T-helper 17 cell (primary cell): Measurements from ENCODE around the gene PARD6A. TPM values are rescaled to one million over a fixed set of nuclear protein-coding genes. Genes with fewer than 3 reads are reported as not detected.

ENCODE experiments used
- ATAC-seq: fragments of 150-1000 bp; cut with Tn5 transposase; 2 replicates; pipeline ENCODE4 v1.10.0; 2021; ENCODE audit warnings: mild to moderate bottlenecking, moderate library complexity
- DNase-seq, 3 donors: peaks; one replicate each; pipeline versions ENCODE4 v3.0.0 to v3.0.0-alpha.2; 2020 to 2021
- H3K9me3 ChIP-seq: one replicate; pipeline ENCODE4 v1.7.0; 2013; ENCODE audit warnings: low read length, mild to moderate bottlenecking; ENCODE audit not compliant: control insufficient read depth, poor library complexity, severe bottlenecking
- H3K27ac Mint-ChIP-seq: one replicate; pipeline ENCODE4 v1.8.0; 2022; ENCODE audit warnings: mild to moderate bottlenecking, moderate library complexity, mixed read lengths
- H3K27me3 Mint-ChIP-seq: one replicate; pipeline ENCODE4 v1.8.0; 2022; ENCODE audit warnings: mixed read lengths
- H3K36me3 Mint-ChIP-seq: one replicate; pipeline ENCODE4 v1.8.0; 2022; ENCODE audit warnings: low read depth, mixed read lengths
- H3K4me1 Mint-ChIP-seq: one replicate; pipeline ENCODE4 v1.8.0; 2022; ENCODE audit warnings: mild to moderate bottlenecking, mixed read lengths
- H3K4me3 Mint-ChIP-seq: one replicate; pipeline ENCODE4 v1.8.0; 2022; ENCODE audit warnings: mild to moderate bottlenecking, moderate library complexity, mixed read lengths
- total RNA-seq, 4 donors: library from RNA in 2 of 4; stranded (reverse) in 2 of 4; gene quantifications; one replicate each; pipeline ENCODE4 v1.2.3 and lab custom pipeline; 2022 to 2026

The PARD6A gene
- total RNA-seq, 2 donors from 2014 or later = 6.3 to 7.9 TPM

- no peak overlapping the region for H3K27ac Mint-ChIP-seq
Observed at GRCh38 chr16:67648764-67649407, 11.9 kb upstream of the PARD6A start.

GRCh38 chr16:67649494-67649931 is 11.2 kb upstream of the PARD6A start:
- Mint-ChIP-seq H3K36me3 (peaks cover 8% of the 10 kb centered on the region), H3K27me3 (no peaks in the 10 kb centered on the region)
- no peak for DNase-seq

More at GRCh38 chr16:67648764-67649407, 11.9 kb upstream of the PARD6A start:
- H3K9me3 ChIP-seq = no peaks in the 10 kb centered on the region
- Mint-ChIP-seq H3K36me3 (peaks cover 8% of the 10 kb centered on the region), H3K4me1 (peaks cover 20% of the 10 kb centered on the region), H3K27me3 (no peaks in the 10 kb centered on the region), H3K4me3 (no peak overlapping the region)
- DNase-seq (no peak), ATAC-seq (no peak)

GRCh38 chr16:67650023-67650422 is 10.7 kb upstream of the PARD6A start:
- no peak overlapping the region for H3K4me3 Mint-ChIP-seq
- no peak for DNase-seq
- H3K36me3 Mint-ChIP-seq = peaks cover 8% of the 10 kb centered on the region
- peak overlapping the region; percentile 91 for H3K27ac Mint-ChIP-seq
- H3K9me3 ChIP-seq = no peaks in the 10 kb centered on the region
- peaks cover 16% of the 10 kb centered on the region for H3K4me1 Mint-ChIP-seq
- ATAC-seq = no peak
- no peaks in the 10 kb centered on the region for H3K27me3 Mint-ChIP-seq

More at GRCh38 chr16:67649494-67649931, 11.2 kb upstream of the PARD6A start:
- Mint-ChIP-seq H3K27ac (no peak overlapping the region), H3K4me3 (no peak overlapping the region), H3K4me1 (peaks cover 18% of the 10 kb centered on the region)
- no peaks in the 10 kb centered on the region for H3K9me3 ChIP-seq
- ATAC-seq = no peak

GRCh38 chr16:67651039-67651438 is 9.7 kb upstream of the PARD6A start:
- Mint-ChIP-seq H3K27ac (peak overlapping the region; percentile 91), H3K4me1 (peaks cover 18% of the 10 kb centered on the region), H3K27me3 (no peaks in the 10 kb centered on the region), H3K36me3 (peaks cover 13% of the 10 kb centered on the region), H3K4me3 (no peak overlapping the region)
- H3K9me3 ChIP-seq = no peaks in the 10 kb centered on the region
- DNase-seq (no peak), ATAC-seq (no peak)

GRCh38 chr16:67651847-67652246 is 8.9 kb upstream of the PARD6A start:
- peak overlapping the region; percentile 91 for H3K27ac Mint-ChIP-seq
- ATAC-seq (no peak), DNase-seq (no peak)
- H3K4me3 Mint-ChIP-seq = no peak overlapping the region
- H3K36me3 Mint-ChIP-seq = peaks cover 13% of the 10 kb centered on the region
- no peaks in the 10 kb centered on the region for H3K9me3 ChIP-seq
- H3K27me3 Mint-ChIP-seq = no peaks in the 10 kb centered on the region
- peaks cover 16% of the 10 kb centered on the region for H3K4me1 Mint-ChIP-seq

- Mint-ChIP-seq H3K4me3 (no peak overlapping the region), H3K36me3 (peaks cover 13% of the 10 kb centered on the region), H3K27me3 (no peaks in the 10 kb centered on the region), H3K27ac (no peak overlapping the region), H3K4me1 (peaks cover 16% of the 10 kb centered on the region)
- ATAC-seq (no peak), DNase-seq (no peak)
- H3K9me3 ChIP-seq = no peaks in the 10 kb centered on the region
Observed at GRCh38 chr16:67652578-67653127, 8.1 kb upstream of the PARD6A start.

- Mint-ChIP-seq H3K4me3 (no peak overlapping the region), H3K4me1 (peaks cover 16% of the 10 kb centered on the region), H3K27me3 (no peaks in the 10 kb centered on the region), H3K27ac (no peak overlapping the region), H3K36me3 (peaks cover 13% of the 10 kb centered on the region)
- ATAC-seq (no peak), DNase-seq (no peak)
- no peaks in the 10 kb centered on the region for H3K9me3 ChIP-seq
Observed at GRCh38 chr16:67653128-67653788, 7.5 kb upstream of the PARD6A start.

GRCh38 chr16:67653789-67654402 is 6.9 kb upstream of the PARD6A start:
- no peak overlapping the region for H3K4me3 Mint-ChIP-seq
- peaks cover 13% of the 10 kb centered on the region for H3K36me3 Mint-ChIP-seq
- no peak for DNase-seq

GRCh38 chr16:67654403-67654911 is 6.3 kb upstream of the PARD6A start:
- no peaks in the 10 kb centered on the region for H3K9me3 ChIP-seq
- no peak for ATAC-seq
- DNase-seq = no peak
- no peak overlapping the region for H3K27ac Mint-ChIP-seq
- no peaks in the 10 kb centered on the region for H3K27me3 Mint-ChIP-seq
- peaks cover 13% of the 10 kb centered on the region for H3K36me3 Mint-ChIP-seq
- H3K4me3 Mint-ChIP-seq = no peak overlapping the region
- H3K4me1 Mint-ChIP-seq = peaks cover 21% of the 10 kb centered on the region

More at GRCh38 chr16:67653789-67654402, 6.9 kb upstream of the PARD6A start:
- no peaks in the 10 kb centered on the region for H3K9me3 ChIP-seq
- no peak for ATAC-seq
- peaks cover 16% of the 10 kb centered on the region for H3K4me1 Mint-ChIP-seq
- H3K27me3 Mint-ChIP-seq = no peaks in the 10 kb centered on the region
- no peak overlapping the region for H3K27ac Mint-ChIP-seq

GRCh38 chr16:67655363-67655762 is 5.4 kb upstream of the PARD6A start:
- peak overlapping the region; percentile 49 for H3K27ac Mint-ChIP-seq
- no peaks in the 10 kb centered on the region for H3K27me3 Mint-ChIP-seq
- no peak for ATAC-seq
- H3K9me3 ChIP-seq = no peaks in the 10 kb centered on the region
- no peak for DNase-seq
- no peak overlapping the region for H3K4me3 Mint-ChIP-seq
- peaks cover 10% of the 10 kb centered on the region for H3K36me3 Mint-ChIP-seq
- H3K4me1 Mint-ChIP-seq = peaks cover 18% of the 10 kb centered on the region

GRCh38 chr16:67656344-67657016 is 4.3 kb upstream of the PARD6A start:
- H3K9me3 ChIP-seq = no peaks in the 10 kb centered on the region
- no peak overlapping the region for H3K4me3 Mint-ChIP-seq
- ATAC-seq = no peak
- H3K36me3 Mint-ChIP-seq = peaks cover 5% of the 10 kb centered on the region
- H3K27me3 Mint-ChIP-seq = no peaks in the 10 kb centered on the region
- DNase-seq = no peak
- H3K4me1 Mint-ChIP-seq = peaks cover 18% of the 10 kb centered on the region
- no peak overlapping the region for H3K27ac Mint-ChIP-seq

- H3K9me3 ChIP-seq = no peaks in the 10 kb centered on the region
- H3K27ac Mint-ChIP-seq = no peak overlapping the region
- no peak for DNase-seq
- ATAC-seq = no peak
- H3K36me3 Mint-ChIP-seq = peaks cover 5% of the 10 kb centered on the region
- H3K4me3 Mint-ChIP-seq = no peak overlapping the region
- H3K4me1 Mint-ChIP-seq = peaks cover 20% of the 10 kb centered on the region
- no peaks in the 10 kb centered on the region for H3K27me3 Mint-ChIP-seq
Observed at GRCh38 chr16:67657017-67657608, 3.6 kb upstream of the PARD6A start.
